Femur (tissue), 1 donor: Measurements from ENCODE around the gene REC8.

Source experiments
- DNase-seq: peaks from one replicate; pipeline ENCODE4 v3.0.0-alpha.2; 2017

Gene REC8, protein sequence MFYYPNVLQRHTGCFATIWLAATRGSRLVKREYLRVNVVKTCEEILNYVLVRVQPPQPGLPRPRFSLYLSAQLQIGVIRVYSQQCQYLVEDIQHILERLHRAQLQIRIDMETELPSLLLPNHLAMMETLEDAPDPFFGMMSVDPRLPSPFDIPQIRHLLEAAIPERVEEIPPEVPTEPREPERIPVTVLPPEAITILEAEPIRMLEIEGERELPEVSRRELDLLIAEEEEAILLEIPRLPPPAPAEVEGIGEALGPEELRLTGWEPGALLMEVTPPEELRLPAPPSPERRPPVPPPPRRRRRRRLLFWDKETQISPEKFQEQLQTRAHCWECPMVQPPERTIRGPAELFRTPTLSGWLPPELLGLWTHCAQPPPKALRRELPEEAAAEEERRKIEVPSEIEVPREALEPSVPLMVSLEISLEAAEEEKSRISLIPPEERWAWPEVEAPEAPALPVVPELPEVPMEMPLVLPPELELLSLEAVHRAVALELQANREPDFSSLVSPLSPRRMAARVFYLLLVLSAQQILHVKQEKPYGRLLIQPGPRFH

DNA sequence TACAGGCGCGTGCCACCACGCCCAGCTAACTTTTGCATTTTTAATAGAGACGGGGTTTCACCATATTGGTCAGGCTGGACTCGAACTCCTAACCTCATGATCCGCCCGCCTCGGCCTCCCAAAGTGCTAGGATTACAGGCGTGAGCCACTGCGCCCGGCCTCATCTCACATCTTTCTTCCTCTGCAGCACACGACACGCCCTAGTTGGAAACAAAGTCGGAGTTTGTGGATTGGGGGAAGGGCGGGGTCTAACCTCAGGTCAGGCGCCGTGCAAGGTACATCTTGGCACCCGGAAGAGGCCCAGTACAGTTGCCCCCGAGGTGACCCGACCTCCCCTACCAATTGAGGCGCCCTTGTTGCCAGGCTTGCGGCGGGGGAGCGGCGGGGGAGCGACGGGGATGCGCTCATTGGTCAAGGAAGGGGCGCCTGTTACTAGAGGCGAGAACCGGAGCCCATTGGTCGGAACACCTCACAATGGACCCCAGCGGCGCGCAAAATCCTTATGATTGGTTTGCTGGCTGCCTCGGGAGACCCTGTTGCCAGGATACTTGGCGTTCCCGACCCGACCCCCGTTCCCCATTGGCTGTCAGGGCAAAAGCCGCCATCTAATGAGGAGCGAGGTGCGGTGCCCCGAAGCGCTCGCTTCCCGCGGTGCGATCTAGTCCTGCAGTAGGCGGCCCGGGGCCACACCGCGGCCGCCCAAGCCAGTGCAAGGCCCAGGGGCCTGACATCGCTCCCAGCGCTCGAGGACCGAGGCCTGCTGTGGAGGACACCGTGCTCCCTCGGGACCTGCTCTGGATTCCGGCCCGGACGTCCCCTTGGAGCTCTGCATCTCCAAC, at the start of gene REC8:
REC8 (plus strand) TSS at position 659 of the 839 bp plus-strand sequence. CDS start 473 bp downstream, outside the sequence.
- peak; percentile 92 for DNase-seq

DNA sequence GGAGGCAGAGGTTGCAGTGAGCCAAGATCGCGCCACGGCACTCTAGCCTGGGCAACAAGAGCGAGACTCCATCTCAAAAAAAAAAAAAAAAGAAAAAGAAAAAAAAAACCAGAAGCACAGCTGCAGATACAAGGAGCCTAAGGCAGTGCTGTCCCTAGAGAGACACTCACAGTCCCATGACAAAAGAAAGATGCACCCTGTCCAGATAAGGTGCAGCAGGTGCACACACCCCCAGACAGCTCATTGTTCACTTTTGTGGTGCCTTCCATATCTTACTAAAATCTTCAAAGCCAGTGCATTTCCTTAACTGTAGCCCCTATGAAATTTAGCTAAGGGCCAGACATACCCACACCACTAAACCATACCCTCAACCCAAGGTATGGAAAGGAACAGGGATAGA, 49.5 kb upstream of the REC8 start:
- no peak for DNase-seq

DNA sequence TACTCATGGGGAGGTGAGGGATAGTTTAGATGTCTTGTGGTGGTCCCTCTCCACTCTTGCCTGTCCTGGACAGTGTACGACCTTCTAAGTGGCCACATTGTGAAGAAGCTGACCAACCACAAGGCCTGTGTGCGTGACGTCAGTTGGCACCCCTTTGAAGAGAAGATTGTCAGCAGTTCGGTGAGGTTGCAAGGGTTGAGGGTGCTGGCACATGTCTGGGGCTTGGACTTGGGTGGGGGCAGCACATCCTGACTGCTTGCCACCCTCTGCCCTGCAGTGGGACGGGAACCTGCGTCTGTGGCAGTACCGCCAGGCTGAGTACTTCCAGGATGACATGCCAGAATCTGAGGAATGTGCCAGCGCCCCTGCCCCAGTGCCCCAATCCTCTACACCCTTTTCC, 49.0 kb upstream of the REC8 start:
- DNase-seq: no peak

DNA sequence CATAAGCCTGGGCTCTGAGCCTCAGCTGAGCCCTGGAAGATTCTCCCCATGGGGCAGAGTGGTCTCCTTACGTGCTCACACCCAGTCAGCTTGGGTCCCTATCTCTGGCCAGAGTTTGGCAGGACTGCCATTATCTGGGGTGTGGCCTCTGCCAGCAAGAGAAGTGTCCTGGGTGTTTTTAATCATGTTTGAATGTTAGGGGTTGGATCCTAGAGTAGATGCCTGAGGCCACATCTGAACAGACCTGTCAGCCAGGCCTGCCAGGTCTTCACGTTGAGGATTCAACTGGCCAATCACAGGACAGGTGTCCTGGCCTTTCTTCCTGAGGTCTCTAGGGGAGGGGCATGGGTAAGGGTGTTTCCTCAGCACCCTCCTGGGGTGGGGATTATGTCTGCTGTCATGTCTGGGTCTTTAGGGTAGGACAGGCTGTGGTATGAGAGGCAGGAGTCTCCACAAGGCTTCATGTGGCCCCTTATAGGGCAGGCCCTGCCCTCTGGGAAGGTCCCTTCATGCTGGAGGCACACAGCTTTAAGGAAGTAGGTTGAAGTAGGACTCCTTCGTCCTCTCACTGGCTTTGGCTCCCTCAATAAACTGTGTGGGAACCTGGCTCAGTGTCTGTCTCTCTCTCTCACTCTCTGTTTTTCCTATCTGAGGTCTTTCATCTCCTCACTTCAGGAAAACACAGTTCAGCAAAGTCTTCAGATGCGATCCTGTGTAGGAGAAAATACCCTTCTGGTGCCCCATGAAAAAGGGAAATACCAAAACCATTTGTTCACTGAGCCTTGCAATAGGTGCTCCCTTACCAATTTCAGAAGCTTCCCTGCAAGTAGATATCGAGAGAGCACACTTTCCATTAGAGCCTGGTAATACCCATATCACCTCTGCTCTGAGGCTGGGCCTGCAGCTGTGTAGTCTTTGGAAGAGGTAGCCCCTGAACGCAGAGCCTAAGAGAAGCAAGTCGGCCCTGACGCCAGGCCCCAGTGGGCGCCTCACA, 48.2 kb upstream of the REC8 start:
- DNase-seq: no peak

DNA sequence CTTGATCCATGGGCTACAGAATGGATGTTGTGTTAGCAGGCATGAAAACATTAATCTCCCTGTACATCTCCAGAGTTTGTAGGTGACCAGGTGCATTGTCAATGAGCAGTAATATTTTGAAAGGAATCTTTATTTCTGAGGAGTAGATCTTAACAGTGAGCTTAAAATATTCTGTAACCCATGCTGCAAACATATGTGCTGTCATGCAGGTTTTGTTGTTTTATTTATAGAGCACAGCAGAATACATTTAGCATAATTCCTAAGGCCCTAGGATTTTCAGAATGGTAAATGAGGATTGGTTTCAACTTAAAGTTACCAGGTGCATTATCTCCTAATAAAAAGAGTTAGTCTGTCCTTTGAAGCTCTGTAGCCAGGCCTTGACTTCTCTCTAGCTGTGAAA, 44.9 kb upstream of the REC8 start:
- DNase-seq: no peak

DNA sequence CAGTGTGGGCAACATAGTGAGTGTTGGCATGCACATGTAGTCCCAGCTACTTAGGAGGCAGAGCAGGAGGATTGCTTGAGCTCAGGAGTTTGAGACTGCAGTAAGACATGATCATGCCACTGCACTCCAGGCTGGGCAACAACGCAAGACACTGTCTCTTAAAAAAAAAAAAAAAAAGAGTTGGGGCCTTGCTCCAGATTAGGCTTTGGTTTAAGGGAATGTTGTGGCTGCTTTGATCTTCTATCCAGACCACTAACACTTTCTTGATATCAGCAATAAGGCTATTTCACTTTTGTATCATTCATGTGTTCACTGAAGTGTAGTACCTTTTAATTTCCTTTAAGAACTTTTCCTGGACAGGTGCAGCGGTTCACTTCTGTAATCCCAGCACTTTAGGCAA, 44.2 kb upstream of the REC8 start:
- DNase-seq: no peak

DNA sequence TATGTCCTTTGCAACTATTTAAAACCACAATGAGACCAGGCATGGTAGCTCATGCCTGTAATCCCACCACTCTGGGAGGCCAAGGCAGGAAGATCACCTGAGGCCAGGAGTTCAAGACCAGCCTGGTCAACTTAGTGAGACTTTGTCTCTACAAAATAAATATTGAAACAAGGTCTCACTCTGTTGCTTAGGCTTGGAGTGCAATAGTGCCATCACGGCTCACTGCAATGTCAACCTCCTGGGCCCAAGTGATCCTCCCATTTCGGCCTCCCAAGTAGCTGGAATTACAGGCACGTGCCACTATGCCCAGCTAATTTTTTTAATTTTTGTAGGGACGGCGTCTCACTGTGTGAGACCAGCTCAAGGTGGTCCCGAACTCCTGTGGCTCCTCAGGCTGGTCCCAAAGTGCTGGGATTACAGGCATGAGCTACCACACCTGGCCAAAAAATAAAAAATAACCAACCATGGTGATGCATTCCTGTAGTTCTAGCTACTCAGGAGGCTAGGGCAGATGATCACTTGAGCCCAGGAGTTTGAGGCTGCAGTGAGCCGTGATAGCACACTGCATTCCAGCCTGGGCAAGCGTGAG, 42.4 kb upstream of the REC8 start:
- DNase-seq: no peak

DNA sequence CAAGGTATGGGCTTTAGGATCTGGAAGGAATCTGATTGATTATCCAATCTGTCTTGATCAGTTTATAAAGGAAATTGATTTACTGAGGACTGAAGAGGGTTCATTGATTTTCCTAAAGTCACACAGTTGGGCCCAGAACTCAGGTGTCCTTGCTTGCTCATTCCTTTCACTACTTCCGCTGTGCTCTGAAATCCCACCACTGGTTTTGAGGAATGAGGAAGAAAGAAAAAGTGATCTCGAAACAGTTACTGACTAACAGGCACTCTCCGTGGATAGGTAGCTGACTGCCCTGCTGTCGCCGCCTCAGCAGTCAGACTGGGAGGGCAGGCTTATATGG, 41.5 kb upstream of the REC8 start, which contains the start of gene FITM1:
FITM1 (plus strand) TSS at position 280 of the 337 bp plus-strand sequence. CDS start 905 bp downstream, outside the sequence.
- no peak for DNase-seq

DNA sequence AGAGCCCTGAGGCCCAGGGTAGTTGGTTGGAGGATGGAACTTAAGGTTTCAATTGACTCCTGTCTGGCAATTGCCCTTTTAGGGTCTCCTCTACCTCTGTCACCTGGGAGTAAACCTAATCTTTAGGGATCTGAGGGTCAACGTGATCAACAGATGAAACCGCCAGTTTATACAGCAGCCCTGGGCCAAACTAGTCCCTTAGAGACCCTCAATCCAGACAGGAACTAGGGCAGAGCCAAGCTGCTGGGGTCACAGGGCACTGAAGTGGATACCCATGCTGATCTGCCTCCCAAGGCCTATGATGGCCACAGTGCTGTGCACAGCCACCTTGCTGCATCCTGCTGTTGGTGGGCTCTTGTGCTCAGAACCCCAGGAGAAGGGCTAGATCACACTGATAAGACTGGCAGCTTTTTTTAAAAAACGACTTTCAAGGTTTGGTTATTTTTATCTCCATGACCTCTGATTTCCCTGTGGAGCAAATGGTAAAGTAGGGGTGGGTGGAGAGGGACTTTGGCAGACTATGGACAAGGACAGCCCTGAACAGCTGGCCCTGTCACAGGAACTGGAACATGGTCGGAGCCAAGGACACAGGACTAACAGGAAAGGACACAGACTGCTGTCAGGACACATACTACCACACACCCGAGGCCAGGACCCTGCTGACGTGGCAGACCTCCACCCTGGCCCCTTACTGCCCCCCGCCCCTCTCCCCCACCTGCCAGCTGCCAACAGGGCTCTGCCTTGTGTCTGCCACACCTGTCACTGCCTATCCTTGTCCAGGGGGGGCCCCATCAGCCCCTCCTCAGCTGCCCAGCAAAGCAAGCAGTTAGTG, 40.9 kb upstream of the REC8 start:
- peak; percentile 85 for DNase-seq

DNA sequence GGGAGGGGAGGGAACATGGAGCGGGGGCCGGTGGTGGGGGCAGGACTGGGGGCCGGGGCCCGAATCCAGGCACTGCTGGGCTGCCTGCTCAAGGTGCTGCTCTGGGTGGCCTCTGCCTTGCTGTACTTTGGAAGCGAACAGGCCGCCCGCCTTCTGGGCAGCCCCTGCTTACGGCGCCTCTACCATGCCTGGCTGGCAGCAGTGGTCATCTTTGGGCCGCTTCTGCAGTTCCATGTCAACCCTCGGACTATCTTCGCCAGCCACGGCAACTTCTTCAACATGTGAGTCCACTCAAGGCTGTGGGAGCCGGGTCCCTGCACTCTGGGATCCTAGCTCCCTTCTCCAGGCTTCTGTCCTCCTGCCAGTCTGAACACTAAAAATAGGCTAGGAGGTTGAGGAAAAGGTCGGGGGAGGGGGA, 40.3 kb upstream of the REC8 start:
- no peak for DNase-seq

DNA sequence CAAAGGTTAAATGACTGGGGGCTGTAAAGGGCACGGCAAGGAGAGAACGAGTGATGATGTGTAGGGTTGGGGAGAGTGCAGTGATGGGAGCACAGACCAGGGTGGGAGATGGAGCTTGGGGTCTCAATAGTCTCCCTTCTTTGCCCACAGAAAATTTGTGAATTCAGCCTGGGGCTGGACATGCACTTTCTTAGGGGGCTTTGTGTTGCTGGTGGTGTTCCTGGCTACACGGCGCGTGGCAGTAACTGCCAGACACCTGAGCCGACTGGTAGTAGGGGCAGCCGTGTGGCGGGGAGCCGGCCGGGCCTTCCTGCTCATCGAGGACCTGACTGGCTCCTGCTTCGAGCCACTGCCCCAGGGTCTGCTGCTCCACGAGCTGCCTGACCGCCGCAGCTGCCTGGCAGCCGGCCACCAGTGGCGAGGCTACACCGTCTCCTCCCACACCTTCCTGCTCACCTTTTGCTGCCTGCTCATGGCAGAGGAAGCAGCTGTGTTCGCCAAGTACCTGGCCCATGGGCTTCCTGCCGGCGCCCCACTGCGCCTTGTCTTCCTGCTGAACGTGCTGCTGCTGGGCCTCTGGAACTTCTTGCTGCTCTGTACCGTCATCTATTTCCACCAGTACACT, 39.7 kb upstream of the REC8 start:
- DNase-seq: no peak

DNA sequence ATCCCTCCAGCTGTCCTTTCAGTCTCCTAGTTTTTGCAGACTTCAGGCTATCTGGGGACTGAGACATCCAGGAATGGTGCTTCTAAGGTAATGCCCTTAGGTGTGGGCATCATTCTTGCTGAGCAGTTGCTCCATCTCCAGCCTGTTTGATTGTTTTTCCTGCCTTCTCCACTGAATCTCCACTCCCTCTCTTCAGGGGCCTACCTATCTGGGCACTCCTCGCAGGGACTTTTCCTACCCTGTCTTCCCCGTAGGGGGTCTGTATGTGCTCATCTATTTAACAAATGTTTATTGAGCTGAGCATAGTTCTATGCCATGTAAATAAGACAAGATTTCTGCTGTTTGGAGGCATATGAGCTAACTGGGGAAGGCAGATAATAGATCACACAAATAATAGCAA, 38.9 kb upstream of the REC8 start:
- DNase-seq: no peak

DNA sequence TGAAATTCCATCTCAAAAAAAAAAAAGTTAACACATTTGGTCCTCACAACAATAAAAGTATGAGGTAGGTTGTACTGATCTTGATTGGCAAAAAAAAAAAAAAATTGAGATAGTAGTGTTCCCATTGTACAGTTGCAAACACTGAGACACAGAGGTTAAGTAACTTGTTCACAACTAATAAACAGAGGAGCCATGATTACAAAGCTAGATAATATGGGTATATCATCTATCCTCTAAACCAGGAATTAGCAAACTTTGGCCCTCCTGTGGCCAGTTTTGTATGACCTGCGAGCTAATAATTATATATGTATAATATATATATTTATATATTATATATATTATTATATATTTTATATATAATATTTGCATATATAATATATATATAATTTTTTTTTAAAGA, 38.1 kb upstream of the REC8 start:
- DNase-seq: no peak

DNA sequence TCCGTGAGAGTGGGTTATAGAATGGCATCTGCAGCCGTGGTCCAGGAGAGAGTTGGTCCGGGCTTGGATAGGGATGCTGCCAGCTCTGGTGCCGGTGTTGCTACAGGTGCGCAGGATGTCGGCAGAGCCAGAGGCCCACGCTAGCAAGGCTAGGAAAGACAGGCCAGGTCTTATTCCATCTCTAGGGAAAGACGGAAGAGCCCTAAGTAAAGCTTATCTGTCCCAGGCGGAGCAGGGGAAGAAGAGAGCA, 36.4 kb upstream of the REC8 start:
- no peak for DNase-seq

DNA sequence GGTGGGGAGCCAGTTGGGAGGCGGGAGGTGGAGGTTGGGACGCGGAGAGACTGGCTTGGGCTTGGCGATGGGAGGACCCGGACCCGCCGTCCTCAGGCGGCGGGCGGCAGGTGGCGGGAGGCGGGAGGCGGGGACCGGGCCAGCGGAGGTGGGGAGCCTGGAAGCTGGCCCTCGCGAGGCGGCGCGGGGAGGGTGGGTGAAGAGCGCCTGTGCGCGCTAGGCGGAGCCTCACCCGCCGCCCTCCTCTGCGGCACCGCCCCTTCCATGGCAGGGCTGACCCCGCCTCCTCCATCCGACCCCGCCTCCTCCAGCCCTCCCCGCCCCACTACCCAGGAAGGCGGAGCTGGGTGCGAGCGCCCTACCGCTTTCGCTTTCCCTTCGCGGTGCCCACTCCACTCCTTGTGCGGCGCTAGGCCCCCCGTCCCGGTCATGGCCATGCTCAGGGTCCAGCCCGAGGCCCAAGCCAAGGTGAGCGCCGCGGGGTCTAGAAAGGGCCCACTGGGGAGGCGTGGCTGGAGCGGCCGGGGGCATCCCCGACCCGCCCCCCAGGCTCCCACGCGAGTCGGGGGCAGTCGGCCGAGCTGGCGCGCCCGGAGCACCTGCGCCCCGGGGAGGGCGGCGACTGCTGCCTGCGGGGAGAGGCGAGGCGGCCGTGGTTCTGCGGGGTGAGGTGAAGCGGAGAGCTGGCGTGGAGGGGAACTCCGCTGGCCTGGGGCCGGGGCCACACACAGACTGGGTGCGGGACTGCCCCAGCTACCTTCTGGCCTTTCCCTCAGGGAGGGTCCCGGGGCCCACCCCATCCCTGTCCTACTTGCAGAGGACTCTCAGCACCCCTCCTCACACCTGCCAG, 35.8 kb upstream of the REC8 start, which contains the start of gene PSME1:
PSME1 (plus strand) TSS at position 361 of the 850 bp plus-strand sequence; CDS start at position 430, 69 bp downstream.
- peak; percentile 95 for DNase-seq

DNA sequence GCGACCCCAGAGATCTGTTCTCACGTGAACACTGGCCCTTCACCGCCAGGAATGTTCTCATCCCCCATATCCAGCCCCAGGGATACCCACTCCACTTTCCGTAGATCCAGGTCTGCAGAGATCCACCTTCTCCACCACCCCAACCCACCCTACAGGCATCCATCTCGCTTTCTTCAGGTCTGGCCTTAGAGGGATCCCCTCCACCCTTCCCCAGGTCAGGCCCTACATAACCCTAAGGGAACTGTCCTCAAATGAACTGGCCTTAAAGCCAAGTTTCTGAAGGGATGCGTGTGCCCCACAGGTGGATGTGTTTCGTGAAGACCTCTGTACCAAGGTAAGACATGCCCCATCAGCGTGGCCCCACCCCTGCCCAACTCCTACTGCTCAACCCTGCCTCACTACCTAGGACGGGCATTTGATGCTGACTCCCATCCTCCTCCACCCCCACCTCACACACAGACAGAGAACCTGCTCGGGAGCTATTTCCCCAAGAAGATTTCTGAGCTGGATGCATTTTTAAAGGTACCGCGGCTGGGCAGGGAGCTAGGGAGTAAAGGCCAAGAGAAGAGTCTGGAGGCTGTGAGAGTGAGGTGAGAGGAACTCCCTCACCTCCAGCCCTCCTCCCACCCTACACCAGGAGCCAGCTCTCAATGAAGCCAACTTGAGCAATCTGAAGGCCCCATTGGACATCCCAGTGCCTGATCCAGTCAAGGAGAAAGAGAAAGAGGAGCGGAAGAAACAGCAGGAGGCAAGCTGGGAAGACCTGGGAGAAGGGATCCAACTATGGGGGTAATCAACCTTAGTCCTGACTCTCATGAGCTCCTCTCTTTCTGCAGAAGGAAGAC, 35.0 kb upstream of the REC8 start:
- no peak for DNase-seq

DNA sequence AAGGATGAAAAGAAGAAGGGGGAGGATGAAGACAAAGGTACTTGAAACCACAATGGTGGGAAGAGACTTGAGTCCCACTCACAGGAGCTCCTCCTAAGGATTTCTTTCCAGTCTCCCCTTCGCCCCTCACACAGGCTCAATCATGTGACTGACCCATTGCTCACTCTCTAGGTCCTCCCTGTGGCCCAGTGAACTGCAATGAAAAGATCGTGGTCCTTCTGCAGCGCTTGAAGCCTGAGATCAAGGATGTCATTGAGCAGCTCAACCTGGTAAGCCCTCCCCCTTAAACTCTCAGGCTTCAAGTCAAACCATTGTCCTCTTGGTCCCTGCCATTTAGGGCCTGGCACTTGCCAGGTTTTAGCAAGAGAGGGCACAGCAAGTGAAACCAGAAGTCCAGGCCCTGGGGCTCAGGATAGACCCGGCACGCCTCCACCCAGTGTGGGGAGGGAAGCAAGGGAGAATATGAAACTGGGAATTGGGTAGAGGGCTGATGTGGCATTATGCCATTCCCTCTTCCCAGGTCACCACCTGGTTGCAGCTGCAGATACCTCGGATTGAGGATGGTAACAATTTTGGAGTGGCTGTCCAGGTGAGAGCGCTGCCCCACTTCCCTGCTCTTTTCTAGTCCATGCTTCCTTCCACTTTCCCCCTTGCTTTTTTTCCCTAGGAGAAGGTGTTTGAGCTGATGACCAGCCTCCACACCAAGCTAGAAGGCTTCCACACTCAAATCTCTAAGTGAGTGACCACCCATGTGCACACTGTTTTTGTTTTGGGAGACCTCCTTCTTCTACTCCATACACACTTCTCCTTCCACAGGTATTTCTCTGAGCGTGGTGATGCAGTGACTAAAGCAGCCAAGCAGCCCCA, 34.1 kb upstream of the REC8 start:
- no peak for DNase-seq
